Astrocyte (in vitro differentiated cells and primary cell): ENCODE data around the gene GLB1L3. TPM values are rescaled to one million over a fixed set of nuclear protein-coding genes. Genes with fewer than 3 reads are reported as not detected.

ENCODE experiments used
- DNase-seq: peaks from one replicate; pipeline ENCODE4 v3.0.0-alpha.2; 2010; ENCODE audit warnings: low read depth
- FAIRE-seq: peaks from 2 replicates; lab custom pipeline; 2011; peaks lifted over from hg19 to GRCh38; lab: Jason Lieb, UNC
- H2AFZ ChIP-seq: 2 replicates; pipeline ENCODE4 v1.6.0; 2012; ENCODE audit warnings: low read depth, low read length, inconsistent platforms
- H3K27ac ChIP-seq: 2 replicates; pipeline ENCODE4 v1.5.1; 2011; ENCODE audit warnings: low read depth, low read length, inconsistent platforms
- H3K27me3 ChIP-seq: 2 replicates; pipeline ENCODE4 v1.6.0; 2011; ENCODE audit warnings: low read length, inconsistent platforms; ENCODE audit not compliant: insufficient read depth
- H3K36me3 ChIP-seq: 2 replicates; pipeline ENCODE4 v1.5.1; 2011; ENCODE audit warnings: low read length, inconsistent platforms; ENCODE audit not compliant: insufficient read depth
- H3K4me1 ChIP-seq: 2 replicates; pipeline ENCODE4 v1.5.1; 2011; ENCODE audit warnings: low read length, inconsistent platforms; ENCODE audit not compliant: insufficient read depth
- H3K4me2 ChIP-seq: 2 replicates; pipeline ENCODE4 v1.6.0; 2012; ENCODE audit warnings: low read length, inconsistent platforms
- H3K4me3 ChIP-seq: 2 replicates; pipeline ENCODE4 v1.5.1; 2011; ENCODE audit warnings: low read depth, mild to moderate bottlenecking, low read length, inconsistent platforms; ENCODE audit not compliant: insufficient read depth
- H3K79me2 ChIP-seq: 2 replicates; pipeline ENCODE4 v1.6.0; 2012; ENCODE audit warnings: mild to moderate bottlenecking, low read length, inconsistent platforms; ENCODE audit not compliant: insufficient read depth
- H3K9ac ChIP-seq: 2 replicates; pipeline ENCODE4 v1.6.0; 2012; ENCODE audit warnings: mild to moderate bottlenecking, low read length, inconsistent platforms
- H3K9me3 ChIP-seq: 2 replicates; pipeline ENCODE4 v1.5.1; 2012; ENCODE audit warnings: low read depth, mild to moderate bottlenecking, low read length, inconsistent platforms; ENCODE audit not compliant: insufficient read depth
- H4K20me1 ChIP-seq: 2 replicates; pipeline ENCODE4 v1.6.0; 2012; ENCODE audit warnings: low read length, inconsistent platforms; ENCODE audit not compliant: insufficient read depth
- H3K27ac Mint-ChIP-seq: one replicate; pipeline ENCODE4 v1.8.0; 2021; ENCODE audit warnings: mild to moderate bottlenecking, mixed read lengths; ENCODE audit not compliant: unreplicated experiment
- H3K27me3 Mint-ChIP-seq: one replicate; pipeline ENCODE4 v1.8.0; 2021; ENCODE audit warnings: low read depth, mixed read lengths; ENCODE audit not compliant: unreplicated experiment
- H3K36me3 Mint-ChIP-seq: one replicate; pipeline ENCODE4 v1.8.0; 2021; ENCODE audit warnings: low read depth, mixed read lengths; ENCODE audit not compliant: unreplicated experiment
- H3K4me1 Mint-ChIP-seq: one replicate; pipeline ENCODE4 v1.8.0; 2021; ENCODE audit warnings: low read depth, mixed read lengths; ENCODE audit not compliant: unreplicated experiment
- H3K4me3 Mint-ChIP-seq: one replicate; pipeline ENCODE4 v1.8.0; 2021; ENCODE audit warnings: mild to moderate bottlenecking, moderate library complexity, mixed read lengths; ENCODE audit not compliant: unreplicated experiment
- H3K9me3 Mint-ChIP-seq: one replicate; pipeline ENCODE4 v1.8.0; 2021; ENCODE audit warnings: mild to moderate bottlenecking, mixed read lengths; ENCODE audit not compliant: unreplicated experiment
- CTCF ChIP-seq: IDR thresholded peaks from 2 replicates; pipeline ENCODE4 v1.5.1; 2011; ENCODE audit warnings: low read depth, mild to moderate bottlenecking, inconsistent platforms, low read length, moderate library complexity; ENCODE audit not compliant: insufficient read depth
- EZH2 ChIP-seq: IDR thresholded peaks from 2 replicates; pipeline ENCODE4 v1.6.1; 2012; ENCODE audit warnings: mild to moderate bottlenecking, low read length, inconsistent platforms; ENCODE audit not compliant: insufficient read depth
- total RNA-seq: library from RNA; stranded (reverse); gene quantifications from 2 replicates; pipeline ENCODE4 v1.2.1, GENCODE V29; 2021

The GLB1L3 gene
- total RNA-seq, 1 donor from 2014 or later, result 0.20 TPM

- Mint-ChIP-seq H3K27ac (no peak overlapping the region), H3K36me3 (peaks cover 5% of the 10 kb centered on the region), H3K4me1 (peaks cover 29% of the 10 kb centered on the region), H3K4me3 (no peak overlapping the region), H3K9me3 (no peaks in the 10 kb centered on the region), H3K27me3 (no peaks in the 10 kb centered on the region)
- Histone ChIP-seq H3K27ac (no peak overlapping the region), H2AFZ (no peak overlapping the region), H3K79me2 (peaks cover 50% of the 10 kb centered on the region), H3K4me3 (no peak overlapping the region), H3K4me1 (peaks cover 2% of the 10 kb centered on the region), H3K9ac (no peak overlapping the region), H3K36me3 (peaks cover 4% of the 10 kb centered on the region), H3K4me2 (no peak overlapping the region), H4K20me1 (peaks cover 61% of the 10 kb centered on the region), H3K27me3 (no peaks in the 10 kb centered on the region), H3K9me3 (no peaks in the 10 kb centered on the region)
- FAIRE-seq, result no peak
- no peak for TF ChIP-seq CTCF
- no peak for TF ChIP-seq EZH2
- no peak for DNase-seq
Measured at GRCh38 chr11:134233729-134234179, 42.4 kb upstream of the GLB1L3 start.

GRCh38 chr11:134235399-134235798 is 40.8 kb upstream of the GLB1L3 start:
- H3K36me3 Mint-ChIP-seq, result peaks cover 7% of the 10 kb centered on the region
- H3K4me1 Mint-ChIP-seq, result peaks cover 16% of the 10 kb centered on the region
- H3K9ac ChIP-seq, result no peak overlapping the region
- H3K4me1 ChIP-seq, result no peaks in the 10 kb centered on the region
- H4K20me1 ChIP-seq, result peaks cover 44% of the 10 kb centered on the region
- H3K79me2 ChIP-seq, result peaks cover 34% of the 10 kb centered on the region
- no peak overlapping the region for H2AFZ ChIP-seq
- peaks cover 8% of the 10 kb centered on the region for H3K36me3 ChIP-seq
- FAIRE-seq (no peak), DNase-seq (no peak)
- no peak overlapping the region for H3K4me3 Mint-ChIP-seq
- TF ChIP-seq CTCF, result no peak
- TF ChIP-seq EZH2, result no peak
- H3K27ac ChIP-seq, result no peak overlapping the region
- no peaks in the 10 kb centered on the region for H3K9me3 Mint-ChIP-seq
- H3K27ac Mint-ChIP-seq, result no peak overlapping the region
- no peaks in the 10 kb centered on the region for H3K27me3 ChIP-seq
- H3K4me3 ChIP-seq, result no peak overlapping the region
- no peaks in the 10 kb centered on the region for H3K27me3 Mint-ChIP-seq
- no peaks in the 10 kb centered on the region for H3K9me3 ChIP-seq
- no peak overlapping the region for H3K4me2 ChIP-seq

- Mint-ChIP-seq H3K4me3 (no peak overlapping the region), H3K36me3 (peaks cover 4% of the 10 kb centered on the region), H3K27ac (no peak overlapping the region), H3K4me1 (peaks cover 15% of the 10 kb centered on the region), H3K27me3 (no peaks in the 10 kb centered on the region), H3K9me3 (no peaks in the 10 kb centered on the region)
- DNase-seq (no peak), FAIRE-seq (no peak)
- no peak overlapping the region for H3K27ac ChIP-seq
- H3K27me3 ChIP-seq, result no peaks in the 10 kb centered on the region
- TF ChIP-seq CTCF (no peak), EZH2 (no peak)
- no peak overlapping the region for H3K4me2 ChIP-seq
- H3K9ac ChIP-seq, result no peak overlapping the region
- peaks cover 19% of the 10 kb centered on the region for H3K79me2 ChIP-seq
- no peak overlapping the region for H3K4me3 ChIP-seq
- H4K20me1 ChIP-seq, result peaks cover 29% of the 10 kb centered on the region
- H3K9me3 ChIP-seq, result no peaks in the 10 kb centered on the region
- peaks cover 12% of the 10 kb centered on the region for H3K36me3 ChIP-seq
- H3K4me1 ChIP-seq, result no peaks in the 10 kb centered on the region
- no peak overlapping the region for H2AFZ ChIP-seq
Measured at GRCh38 chr11:134236834-134237556, 39.2 kb upstream of the GLB1L3 start.
